ENCODE measurements around the gene TTC4.

Gene TTC4

DNA sequence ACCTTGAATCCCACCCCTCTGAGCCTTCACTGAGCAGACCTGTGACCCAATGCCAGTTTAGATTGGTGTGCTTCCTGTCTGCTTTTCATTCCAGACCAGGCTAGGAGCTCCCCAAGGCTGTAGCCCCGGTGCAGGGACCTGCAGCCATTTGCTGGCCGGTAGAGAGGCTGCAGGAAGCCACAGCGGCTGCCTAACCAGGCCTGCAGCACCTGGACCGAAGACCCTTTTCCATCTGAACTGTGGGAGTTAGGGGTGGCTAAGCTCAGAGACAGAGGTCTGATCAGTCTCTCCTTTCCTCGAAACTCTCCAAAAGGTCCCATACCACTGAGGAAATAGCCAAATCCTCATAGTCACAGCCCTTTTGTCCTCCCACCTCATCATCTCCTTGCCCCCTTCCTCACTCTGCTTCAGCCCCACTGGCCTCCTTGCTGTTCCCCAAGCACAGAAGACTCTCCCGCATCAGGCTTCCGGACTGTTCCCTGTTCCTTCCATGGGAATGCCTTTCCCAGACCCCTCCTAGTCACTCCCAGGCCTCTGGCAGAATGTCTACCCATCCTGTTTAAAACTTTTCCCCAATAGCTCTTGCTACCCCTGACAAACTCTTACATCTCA is 674 bp upstream of the TTC4 start:
- Mint-ChIP-seq H3K36me3 (ENCODE audit: low read depth) (peaks cover 20% of the 10 kb centered on the region), H3K4me1 (peaks cover 29% of the 10 kb centered on the region), H3K27me3 (no peaks in the 10 kb centered on the region), H3K9me3 (no peaks in the 10 kb centered on the region), H3K4me3 (peak overlapping the region; percentile 90), H3K27ac (peak overlapping the region; percentile 89)
- ATAC-seq (no peak), DNase-seq (no peak)

DNA sequence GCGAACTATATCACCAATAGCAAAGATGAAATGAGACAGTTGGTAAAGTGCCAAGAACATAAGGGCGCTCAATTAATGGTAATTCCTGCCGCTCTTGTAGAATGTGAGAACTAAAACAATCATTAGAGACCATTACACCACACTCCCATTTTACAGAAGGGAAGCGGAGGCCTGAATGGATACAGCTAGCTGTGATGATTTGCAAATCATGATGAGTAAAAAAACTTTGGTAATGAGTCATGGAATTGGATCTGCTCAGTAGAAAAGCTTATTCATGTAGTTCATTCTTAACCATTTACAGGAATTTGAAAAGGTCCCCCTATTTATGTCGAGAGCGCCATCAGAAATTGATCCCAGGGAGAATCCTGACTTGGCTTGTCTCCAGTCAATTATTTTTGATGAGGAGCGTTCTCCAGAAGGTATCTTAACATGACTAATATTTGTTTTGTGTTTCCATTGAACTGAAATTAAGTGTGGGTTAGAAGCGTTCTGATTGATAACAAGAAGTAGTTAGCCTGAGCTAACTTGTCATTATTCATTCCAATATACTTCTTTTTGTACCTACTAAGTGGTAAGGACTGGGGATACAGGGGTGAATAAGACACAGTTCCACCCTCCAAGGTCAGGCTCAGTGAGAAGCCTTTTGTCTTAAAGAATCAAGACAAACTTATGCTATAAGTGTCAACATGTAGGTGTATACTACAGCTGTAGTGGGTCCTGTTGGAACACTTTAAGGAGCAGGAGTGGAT is 812 bp downstream of the TTC4 start:
- peak overlapping the region; percentile 89 for H3K27ac Mint-ChIP-seq
- peaks cover 29% of the 10 kb centered on the region for H3K36me3 Mint-ChIP-seq (ENCODE audit: low read depth)
- ATAC-seq (peak; percentile 48), DNase-seq (no peak)
- H3K4me1 Mint-ChIP-seq = peaks cover 29% of the 10 kb centered on the region
- peak overlapping the region; percentile 90 for H3K4me3 Mint-ChIP-seq
- H3K9me3 Mint-ChIP-seq = no peaks in the 10 kb centered on the region
- no peaks in the 10 kb centered on the region for H3K27me3 Mint-ChIP-seq

GRCh38 chr1:54721719-54722118 is 6.1 kb downstream of the TTC4 start:
- no peaks in the 10 kb centered on the region for H3K27me3 Mint-ChIP-seq
- no peak for ATAC-seq
- H3K9me3 Mint-ChIP-seq = no peaks in the 10 kb centered on the region
- H3K27ac Mint-ChIP-seq = no peak overlapping the region
- DNase-seq = no peak
- peaks cover 18% of the 10 kb centered on the region for H3K4me1 Mint-ChIP-seq
- no peak overlapping the region for H3K4me3 Mint-ChIP-seq
- peaks cover 76% of the 10 kb centered on the region for H3K36me3 Mint-ChIP-seq (ENCODE audit: low read depth)

DNA sequence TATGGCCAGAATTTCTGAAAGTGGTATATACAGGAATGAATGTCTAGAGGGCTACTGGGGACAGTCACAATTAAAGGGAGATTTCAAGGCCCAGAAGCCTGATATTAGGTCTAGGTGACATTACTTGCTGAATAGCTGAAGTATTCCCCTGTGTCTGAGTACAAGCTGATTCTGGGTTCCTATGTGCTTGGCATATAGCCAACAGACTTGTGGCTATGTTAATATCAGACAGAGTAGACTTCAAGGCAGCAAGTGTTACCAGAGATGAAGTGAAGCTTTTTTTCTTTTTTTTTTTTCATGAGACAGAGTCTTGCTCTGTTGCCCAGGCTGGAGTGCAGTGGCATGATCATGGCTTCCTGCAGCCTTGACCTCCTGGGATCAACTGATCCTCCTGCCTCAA is 8.3 kb downstream of the TTC4 start:
- H3K9me3 Mint-ChIP-seq = no peaks in the 10 kb centered on the region
- no peaks in the 10 kb centered on the region for H3K27me3 Mint-ChIP-seq
- peaks cover 4% of the 10 kb centered on the region for H3K4me1 Mint-ChIP-seq
- ATAC-seq (no peak), DNase-seq (no peak)
- peaks cover 79% of the 10 kb centered on the region for H3K36me3 Mint-ChIP-seq (ENCODE audit: low read depth)
- H3K4me3 Mint-ChIP-seq = no peak overlapping the region
- H3K27ac Mint-ChIP-seq = no peak overlapping the region

DNA sequence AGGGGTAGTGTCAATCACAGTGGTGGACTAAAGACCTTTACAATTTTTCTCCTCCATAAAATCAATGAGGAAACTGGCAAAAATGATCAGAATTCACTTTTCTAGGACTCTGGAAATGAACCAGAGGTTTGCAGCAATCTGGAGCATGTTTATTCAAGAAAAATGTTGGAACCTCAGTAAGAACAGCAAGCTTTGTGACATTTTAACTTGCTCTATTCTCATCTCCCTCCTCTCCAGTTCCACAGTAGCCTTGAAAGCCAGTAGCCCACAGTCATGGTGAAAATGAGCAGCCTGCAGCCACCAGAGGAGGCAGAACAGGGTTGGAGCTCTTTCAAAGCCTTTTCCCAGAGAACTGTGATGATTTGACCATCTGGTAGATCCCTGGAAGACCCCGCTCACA is 9.1 kb downstream of the TTC4 start:
- H3K36me3 Mint-ChIP-seq (ENCODE audit: low read depth) = peaks cover 81% of the 10 kb centered on the region
- H3K27me3 Mint-ChIP-seq = no peaks in the 10 kb centered on the region
- no peak for DNase-seq
- no peak overlapping the region for H3K4me3 Mint-ChIP-seq
- ATAC-seq = no peak
- no peaks in the 10 kb centered on the region for H3K4me1 Mint-ChIP-seq
- H3K27ac Mint-ChIP-seq = no peak overlapping the region
- no peaks in the 10 kb centered on the region for H3K9me3 Mint-ChIP-seq

DNA sequence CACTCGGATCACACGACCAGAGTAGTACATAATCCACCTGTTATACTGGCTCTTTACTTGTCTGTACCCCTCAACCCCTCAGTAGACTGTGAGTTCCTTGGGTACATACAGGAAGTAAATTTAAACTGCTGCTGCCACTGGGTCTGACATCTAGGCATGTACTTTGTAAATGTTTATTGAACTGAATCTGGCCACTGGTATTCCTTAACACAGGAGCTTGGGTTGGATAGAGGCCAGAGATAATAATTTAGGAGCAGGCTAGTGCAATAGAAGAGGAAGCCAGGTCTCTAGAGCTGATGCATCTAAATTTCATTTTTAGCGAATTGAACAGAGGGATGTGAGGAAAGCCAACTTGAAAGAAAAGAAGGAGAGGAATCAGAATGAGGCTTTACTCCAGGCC is 12.4 kb downstream of the TTC4 start:
- Mint-ChIP-seq H3K27ac (no peak overlapping the region), H3K4me3 (no peak overlapping the region), H3K4me1 (no peaks in the 10 kb centered on the region), H3K9me3 (no peaks in the 10 kb centered on the region), H3K27me3 (no peaks in the 10 kb centered on the region), H3K36me3 (ENCODE audit: low read depth) (peaks cover 69% of the 10 kb centered on the region)
- ATAC-seq (no peak), DNase-seq (no peak)

- no peaks in the 10 kb centered on the region for H3K27me3 Mint-ChIP-seq
- no peak overlapping the region for H3K4me3 Mint-ChIP-seq
- ATAC-seq = no peak
- H3K27ac Mint-ChIP-seq = no peak overlapping the region
- H3K9me3 Mint-ChIP-seq = no peaks in the 10 kb centered on the region
- peaks cover 47% of the 10 kb centered on the region for H3K36me3 Mint-ChIP-seq (ENCODE audit: low read depth)
- H3K4me1 Mint-ChIP-seq = no peaks in the 10 kb centered on the region
- DNase-seq = no peak
These were observed 21.0 kb downstream of the TTC4 start for GRCh38 chr1:54736685-54737084.

DNA sequence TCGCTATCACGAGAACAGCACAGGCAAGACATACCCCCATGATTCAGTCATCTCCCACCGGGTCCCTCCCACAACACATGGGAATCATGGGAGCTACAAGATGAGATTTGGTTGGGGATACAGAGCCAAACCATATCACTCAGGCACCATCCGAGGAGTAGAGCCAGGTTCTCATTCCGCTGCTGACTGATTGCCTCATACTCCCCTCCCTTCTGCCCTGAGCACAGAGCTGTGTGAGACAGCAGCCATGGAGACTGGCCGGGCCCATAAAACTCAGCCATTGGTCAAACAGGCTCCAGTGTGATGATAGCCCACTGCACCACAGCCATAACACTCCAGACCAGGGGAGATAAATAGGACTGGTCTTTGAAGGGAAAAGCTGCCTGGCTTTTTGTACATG is 22.6 kb downstream of the TTC4 start:
- no peak for ATAC-seq
- H3K9me3 Mint-ChIP-seq = no peaks in the 10 kb centered on the region
- DNase-seq = no peak
- peaks cover 50% of the 10 kb centered on the region for H3K36me3 Mint-ChIP-seq (ENCODE audit: low read depth)
- no peak overlapping the region for H3K4me3 Mint-ChIP-seq
- no peaks in the 10 kb centered on the region for H3K27me3 Mint-ChIP-seq
- no peaks in the 10 kb centered on the region for H3K4me1 Mint-ChIP-seq
- H3K27ac Mint-ChIP-seq = no peak overlapping the region

DNA sequence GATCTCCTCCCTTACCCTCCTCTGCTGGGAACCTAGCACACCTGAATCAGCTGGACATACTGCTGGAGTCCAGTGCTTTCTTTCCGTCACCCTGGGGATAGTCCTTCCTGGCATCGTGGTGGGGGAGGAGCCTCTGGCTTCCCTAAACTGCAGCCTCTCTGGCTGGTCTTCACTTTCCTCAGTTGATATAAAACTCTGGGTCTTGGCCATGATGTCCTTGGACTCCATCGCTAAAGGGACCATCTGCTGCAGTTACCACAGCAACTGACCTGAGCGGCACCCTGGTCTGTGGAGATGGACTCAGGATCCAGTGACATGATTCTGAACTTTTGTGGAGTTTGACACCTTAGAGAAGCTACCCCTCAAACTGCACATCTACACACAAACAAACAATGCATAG is 25.9 kb downstream of the TTC4 start:
- DNase-seq (no peak), ATAC-seq (no peak)
- H3K27ac Mint-ChIP-seq = peak overlapping the region; percentile 56
- H3K36me3 Mint-ChIP-seq (ENCODE audit: low read depth) = peaks cover 43% of the 10 kb centered on the region
- no peaks in the 10 kb centered on the region for H3K4me1 Mint-ChIP-seq
- H3K9me3 Mint-ChIP-seq = no peaks in the 10 kb centered on the region
- no peaks in the 10 kb centered on the region for H3K27me3 Mint-ChIP-seq
- H3K4me3 Mint-ChIP-seq = no peak overlapping the region

DNA sequence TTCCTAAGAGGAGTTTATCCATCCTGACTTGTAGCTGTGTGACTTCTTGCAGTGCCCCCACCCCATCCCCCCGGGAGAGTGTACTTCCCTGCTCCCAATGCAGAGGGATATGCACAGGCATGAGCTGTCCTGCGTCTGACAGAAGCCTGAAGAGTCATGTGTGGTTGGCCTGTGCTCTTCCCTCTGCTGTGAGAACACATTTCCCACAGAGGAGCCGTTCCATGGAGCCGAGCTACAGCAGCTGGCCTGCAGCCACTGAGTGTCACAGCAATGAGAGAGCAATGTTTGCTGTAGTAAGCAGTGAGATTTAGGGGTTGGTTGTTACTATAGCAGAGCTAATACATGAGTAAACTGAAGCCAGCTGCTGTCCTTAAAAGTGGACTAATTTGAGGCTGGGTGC is 26.6 kb downstream of the TTC4 start:
- no peaks in the 10 kb centered on the region for H3K9me3 Mint-ChIP-seq
- H3K4me1 Mint-ChIP-seq = no peaks in the 10 kb centered on the region
- H3K27ac Mint-ChIP-seq = no peak overlapping the region
- DNase-seq (no peak), ATAC-seq (no peak)
- no peaks in the 10 kb centered on the region for H3K27me3 Mint-ChIP-seq
- H3K4me3 Mint-ChIP-seq = no peak overlapping the region
- peaks cover 36% of the 10 kb centered on the region for H3K36me3 Mint-ChIP-seq (ENCODE audit: low read depth)

GRCh38 chr1:54743416-54744226 is 28.0 kb downstream of the TTC4 start:
- no peak for DNase-seq
- H3K36me3 Mint-ChIP-seq (ENCODE audit: low read depth) = peaks cover 27% of the 10 kb centered on the region
- no peaks in the 10 kb centered on the region for H3K9me3 Mint-ChIP-seq
- no peaks in the 10 kb centered on the region for H3K4me1 Mint-ChIP-seq
- no peak overlapping the region for H3K4me3 Mint-ChIP-seq
- H3K27me3 Mint-ChIP-seq = no peaks in the 10 kb centered on the region
- no peak for ATAC-seq
- H3K27ac Mint-ChIP-seq = no peak overlapping the region

DNA sequence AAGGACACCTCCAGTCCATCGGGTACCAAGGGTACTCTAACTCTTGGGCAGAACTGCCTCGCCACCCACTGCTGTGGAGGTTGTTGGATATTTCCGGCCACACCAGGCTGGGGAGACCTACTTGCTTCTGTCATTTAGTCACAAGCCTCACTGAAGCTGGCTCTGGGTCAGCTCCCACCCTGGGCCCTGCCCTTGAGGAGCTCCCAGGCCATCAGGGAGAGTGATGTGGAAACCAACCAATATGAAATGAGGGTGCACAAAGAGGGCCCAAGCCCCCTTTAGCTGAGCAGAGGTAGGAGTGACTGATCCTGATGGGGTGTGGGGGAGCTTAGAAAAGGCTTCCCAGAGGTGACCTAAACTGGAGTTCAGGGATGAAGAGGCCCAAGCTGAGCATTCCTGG is 29.0 kb downstream of the TTC4 start:
- Mint-ChIP-seq H3K27me3 (no peaks in the 10 kb centered on the region), H3K36me3 (ENCODE audit: low read depth) (peaks cover 20% of the 10 kb centered on the region), H3K9me3 (no peaks in the 10 kb centered on the region), H3K4me3 (no peak overlapping the region), H3K4me1 (no peaks in the 10 kb centered on the region), H3K27ac (no peak overlapping the region)
- no peak for ATAC-seq
- no peak for DNase-seq

DNA sequence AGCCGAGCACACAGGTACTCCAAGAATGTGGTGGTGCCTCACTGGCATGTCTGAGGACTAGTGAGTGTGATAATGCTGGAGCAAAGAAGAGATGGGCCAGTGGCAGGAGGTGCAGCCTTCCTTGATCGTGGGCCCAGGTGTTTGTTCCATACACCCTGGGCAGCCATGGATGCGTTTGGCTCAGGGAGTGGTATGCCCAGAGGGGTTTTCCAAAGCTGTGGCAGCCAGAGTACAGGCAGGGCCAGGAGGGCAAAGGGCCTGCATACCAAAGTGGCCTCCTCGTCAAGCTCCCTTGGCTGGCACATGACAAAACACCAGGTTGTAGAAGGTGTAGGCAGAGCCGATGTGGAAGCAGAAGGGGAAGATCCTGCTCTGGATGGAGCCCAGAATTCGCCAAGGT is 29.6 kb downstream of the TTC4 start:
- Mint-ChIP-seq H3K9me3 (no peaks in the 10 kb centered on the region), H3K4me3 (no peak overlapping the region), H3K27me3 (no peaks in the 10 kb centered on the region), H3K36me3 (ENCODE audit: low read depth) (peaks cover 15% of the 10 kb centered on the region), H3K27ac (no peak overlapping the region), H3K4me1 (no peaks in the 10 kb centered on the region)
- ATAC-seq (no peak), DNase-seq (no peak)

- no peaks in the 10 kb centered on the region for H3K9me3 Mint-ChIP-seq
- ATAC-seq = no peak
- H3K27me3 Mint-ChIP-seq = no peaks in the 10 kb centered on the region
- no peak overlapping the region for H3K27ac Mint-ChIP-seq
- H3K36me3 Mint-ChIP-seq (ENCODE audit: low read depth) = peaks cover 14% of the 10 kb centered on the region
- no peak for DNase-seq
- no peak overlapping the region for H3K4me3 Mint-ChIP-seq
- H3K4me1 Mint-ChIP-seq = no peaks in the 10 kb centered on the region
These were observed 30.2 kb downstream of the TTC4 start for GRCh38 chr1:54745864-54746263.

All from activated naive CD8-positive, alpha-beta T cell treated with anti-CD3 and anti-CD28 coated beads, Interleukin-2, amount 50 U/mL, for 24 hours (primary cell).